Karpas-422 (cell line): ENCODE measurements around the gene RBMS2. TPM values are rescaled to one million over a fixed set of nuclear protein-coding genes. Genes with fewer than 3 reads are reported as not detected.
"Not testable (repeated sequence)": the region's sequence is repeated elsewhere in the genome, so short reads cannot be mapped to it uniquely, and the experiment has no call there.

Experiments
- DNase-seq: peaks from one replicate; pipeline ENCODE4 v3.0.0-alpha.2; 2015
- H2AFZ ChIP-seq: fragments of 200-600 bp; sonication (generic); 2 replicates; pipeline ENCODE4 v1.6.1; 2014; ENCODE audit warnings: antibody characterized with exemption, low read length, mixed read lengths
- H3K27ac ChIP-seq: fragments of 200-600 bp; sonication (generic); 2 replicates; pipeline ENCODE4 v1.5.1; 2014; ENCODE audit warnings: mild to moderate bottlenecking, low read length, moderate library complexity
- H3K27me3 ChIP-seq: fragments of 200-600 bp; sonication (generic); 2 replicates; pipeline ENCODE4 v1.6.1; 2014; ENCODE audit warnings: low read length, mixed read lengths
- H3K36me3 ChIP-seq: fragments of 200-600 bp; sonication (generic); 2 replicates; pipeline ENCODE4 v1.6.1; 2014; ENCODE audit warnings: low read length, mixed read lengths; ENCODE audit not compliant: insufficient read depth
- H3K4me1 ChIP-seq: fragments of 200-600 bp; sonication (generic); 2 replicates; pipeline ENCODE4 v1.6.1; 2014; ENCODE audit warnings: mild to moderate bottlenecking, low read length, mixed read lengths
- H3K4me2 ChIP-seq: fragments of 200-600 bp; sonication (generic); 2 replicates; pipeline ENCODE4 v1.6.1; 2014; ENCODE audit warnings: low read length, low read depth, mild to moderate bottlenecking; ENCODE audit not compliant: poor library complexity, severe bottlenecking
- H3K4me3 ChIP-seq: fragments of 200-600 bp; sonication (generic); 2 replicates; pipeline ENCODE4 v1.5.1; 2014; ENCODE audit warnings: mild to moderate bottlenecking, antibody characterized with exemption, low read length, mixed read lengths
- H3K79me2 ChIP-seq: fragments of 200-600 bp; sonication (generic); 2 replicates; pipeline ENCODE4 v1.6.1; 2014; ENCODE audit warnings: mild to moderate bottlenecking, low read length, mixed read lengths
- H3K9ac ChIP-seq: fragments of 200-600 bp; sonication (generic); 2 replicates; pipeline ENCODE4 v1.6.0; 2014; ENCODE audit warnings: low read length
- H3K9me2 ChIP-seq: fragments of 200-600 bp; sonication (generic), shearing (Covaris generic); replicated peaks from 2 replicates; pipeline ENCODE4 v1.6.0; 2014; ENCODE audit warnings: mild to moderate bottlenecking, low read length, moderate library complexity; ENCODE audit not compliant: insufficient read depth
- H3K9me3 ChIP-seq: fragments of 300-700, 200-600 bp; sonication (generic); 2 replicates; pipeline ENCODE4 v1.6.1; 2014; ENCODE audit warnings: low read length, mixed read lengths
- H4K20me1 ChIP-seq: fragments of 200-600 bp; sonication (generic); 2 replicates; pipeline ENCODE4 v1.6.1; 2014; ENCODE audit warnings: mild to moderate bottlenecking, antibody characterized with exemption, low read length, low read depth; ENCODE audit not compliant: insufficient read depth
- total RNA-seq: library from RNA; depleted of rRNA; stranded (reverse); fragments of >200 nt; shearing (Covaris generic); gene quantifications from 2 replicates; pipeline ENCODE4 v1.2.3, GENCODE V29; 2014; ENCODE audit warnings: low replicate concordance

Gene RBMS2
- total RNA-seq, 1 experiment from 2014 or later = 3.7 TPM

- DNase-seq = no peak
These were observed 34.1 kb upstream of the RBMS2 start for GRCh38 chr12:56487448-56488040.

DNA sequence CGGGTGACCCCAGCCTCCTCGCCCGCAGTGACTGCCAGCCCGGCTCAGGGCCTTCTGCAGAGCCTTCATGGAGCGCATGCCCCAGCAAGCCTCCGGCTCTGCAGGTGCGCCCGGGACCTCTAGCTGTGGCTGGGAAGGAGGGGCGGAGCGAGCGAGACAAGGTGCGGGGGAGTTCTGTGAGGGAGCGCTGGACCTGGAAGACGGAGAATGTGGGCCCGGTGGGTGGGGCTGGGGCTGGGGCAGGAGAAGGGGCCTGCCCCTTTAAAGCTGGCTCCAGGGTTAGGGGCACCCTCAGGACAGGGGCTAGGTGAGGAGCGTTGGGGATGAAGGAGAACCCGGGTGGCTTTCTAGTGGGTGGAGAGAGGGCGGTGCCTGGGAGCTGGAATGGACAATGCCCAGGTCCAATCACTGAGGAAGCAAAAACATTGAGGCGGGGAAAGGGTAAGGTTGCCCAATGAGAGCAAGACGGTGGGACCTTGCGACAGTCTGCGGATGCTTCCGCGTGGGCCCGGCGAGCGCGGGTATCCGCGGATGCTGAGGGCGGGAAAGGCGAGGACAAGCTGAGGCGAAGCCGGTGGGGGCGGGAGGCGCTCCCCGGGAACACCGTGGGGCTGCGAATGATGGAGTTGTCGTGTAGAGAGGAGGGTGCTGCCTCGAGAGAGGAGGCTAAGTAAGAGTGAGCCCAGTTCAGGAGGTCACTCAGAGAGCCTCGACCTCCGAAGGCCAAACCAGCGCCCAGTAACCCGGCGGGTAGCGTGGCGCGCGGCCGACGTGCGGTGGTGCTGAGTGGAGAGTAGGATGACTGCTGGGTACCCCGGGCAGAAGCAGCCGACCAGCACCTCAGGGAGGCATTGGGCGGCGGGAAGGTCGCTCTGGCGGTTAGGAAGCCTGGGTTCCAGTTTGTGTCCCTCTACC, 33.3 kb upstream of the RBMS2 start, which contains the start of gene GLS2:
Gene GLS2 (minus strand): TSS at position 121 of the 915 bp plus-strand sequence. CDS start 43 bp downstream, at position 78.
- Histone ChIP-seq H3K9ac (no peak within 1 kb of the TSS), H3K36me3 (no peaks in the 10 kb centered on the region), H3K4me2 (no peak within 1 kb of the TSS), H3K79me2 (no peaks in the 10 kb centered on the region), H3K9me2 (no peaks in the 10 kb centered on the region), H4K20me1 (0 out of 2 replicates have a peak, but pooled peaks cover 4% of the 10 kb centered on the region), H3K4me3 (no peak within 1 kb of the TSS), H3K27ac (no peak within 1 kb of the TSS), H2AFZ (no peak within 1 kb of the TSS), H3K27me3 (no peaks in the 10 kb centered on the region), H3K9me3 (no peaks in the 10 kb centered on the region), H3K4me1 (peaks cover 8% of the 10 kb centered on the region)
- DNase-seq = peak; percentile 53

More at GRCh38 chr12:56487448-56488040, 34.1 kb upstream of the RBMS2 start:
- no peak overlapping the region for H2AFZ ChIP-seq
- H3K4me2 ChIP-seq = no peak overlapping the region
- 0 out of 2 replicates have a peak, but pooled peaks cover 4% of the 10 kb centered on the region for H4K20me1 ChIP-seq
- no peak overlapping the region for H3K9ac ChIP-seq
- no peaks in the 10 kb centered on the region for H3K36me3 ChIP-seq
- no peaks in the 10 kb centered on the region for H3K9me2 ChIP-seq
- H3K4me1 ChIP-seq = peaks cover 8% of the 10 kb centered on the region
- H3K27ac ChIP-seq = no peak overlapping the region
- no peaks in the 10 kb centered on the region for H3K9me3 ChIP-seq
- no peaks in the 10 kb centered on the region for H3K27me3 ChIP-seq
- no peaks in the 10 kb centered on the region for H3K79me2 ChIP-seq
- no peak overlapping the region for H3K4me3 ChIP-seq

DNA sequence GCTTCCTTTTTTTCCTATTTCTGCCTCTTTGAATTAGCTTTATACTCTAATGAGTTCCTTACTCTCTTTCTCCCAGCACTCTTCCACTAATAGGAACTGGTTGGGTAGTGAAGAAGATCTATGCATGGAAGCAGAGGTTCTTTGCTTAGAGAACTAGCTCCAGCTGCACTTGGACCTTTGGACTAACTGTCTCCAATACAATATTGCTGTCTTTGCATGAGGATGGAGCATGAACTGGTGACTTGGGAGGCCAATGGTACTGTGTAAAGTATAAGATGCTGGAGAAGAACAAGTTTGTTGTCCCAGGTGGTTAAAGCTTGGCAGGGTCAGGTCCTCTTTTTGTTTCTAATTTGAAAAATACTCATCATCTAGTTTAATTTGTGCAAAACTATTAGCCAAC, 31.3 kb upstream of the RBMS2 start:
- Histone ChIP-seq H3K9ac (no peak overlapping the region), H3K27ac (no peak overlapping the region), H4K20me1 (no peaks in the 10 kb centered on the region), H3K79me2 (no peaks in the 10 kb centered on the region), H3K36me3 (no peaks in the 10 kb centered on the region), H2AFZ (no peak overlapping the region), H3K4me2 (no peak overlapping the region), H3K4me1 (peaks cover 8% of the 10 kb centered on the region), H3K9me2 (no peaks in the 10 kb centered on the region), H3K4me3 (no peak overlapping the region), H3K27me3 (no peaks in the 10 kb centered on the region), H3K9me3 (no peaks in the 10 kb centered on the region)
- no peak for DNase-seq

DNA sequence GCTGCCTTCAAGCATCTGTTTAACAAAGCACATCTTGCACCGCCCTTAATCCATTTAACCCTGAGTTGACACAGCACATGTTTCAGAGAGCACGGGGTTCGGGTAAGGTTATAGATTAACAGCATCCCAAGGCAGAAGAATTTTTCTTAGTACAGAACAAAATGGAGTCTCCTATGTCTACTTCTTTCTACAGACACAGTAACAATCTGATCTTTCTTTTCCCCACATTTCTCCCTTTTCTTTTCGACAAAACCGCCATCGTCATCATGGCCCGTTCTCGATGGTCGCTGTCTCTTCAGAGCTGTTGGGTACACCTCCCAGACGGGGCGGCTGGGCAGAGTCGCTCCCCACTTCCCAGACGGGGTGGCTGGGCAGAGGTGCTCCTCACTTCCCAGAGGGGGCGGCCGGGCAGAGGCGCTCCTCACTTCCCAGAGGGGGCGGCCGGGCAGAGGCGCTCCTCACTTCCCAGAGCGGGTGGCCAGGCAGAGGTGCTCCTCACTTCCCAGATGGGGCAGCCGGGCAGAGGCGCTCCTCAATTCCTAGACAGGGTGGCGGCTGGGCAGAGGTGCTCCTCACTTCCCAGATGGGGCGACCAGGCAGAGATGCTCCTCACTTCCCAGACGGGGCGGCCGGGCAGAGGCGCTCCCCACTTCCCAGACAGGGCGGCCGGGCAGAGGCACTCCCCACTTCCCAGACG, 28.1 kb upstream of the RBMS2 start:
- H3K4me1 ChIP-seq, H3K27me3 ChIP-seq, H3K4me3 ChIP-seq, H3K9me3 ChIP-seq, H3K9ac ChIP-seq, H3K4me2 ChIP-seq, H3K27ac ChIP-seq, H3K36me3 ChIP-seq, H2AFZ ChIP-seq, H3K9me2 ChIP-seq, H3K79me2 ChIP-seq, H4K20me1 ChIP-seq, DNase-seq: not testable (repeated sequence)

DNA sequence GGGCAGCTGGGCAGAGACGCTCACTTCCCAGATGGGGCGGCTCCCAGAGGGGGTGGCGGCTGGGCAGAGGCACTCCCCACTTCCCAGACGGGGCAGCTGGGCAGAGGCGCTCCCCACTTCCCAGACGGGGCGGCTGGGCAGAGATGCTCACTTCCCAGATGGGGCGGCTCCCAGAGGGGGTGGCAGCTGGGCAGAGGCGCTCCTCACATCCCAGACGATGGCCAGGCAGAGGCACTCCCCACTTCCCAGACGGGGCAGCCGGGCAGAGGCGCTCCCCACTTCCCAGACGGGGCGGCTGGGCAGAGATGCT, 27.6 kb upstream of the RBMS2 start:
- DNase-seq, H3K9me3 ChIP-seq: not testable (repeated sequence)

DNA sequence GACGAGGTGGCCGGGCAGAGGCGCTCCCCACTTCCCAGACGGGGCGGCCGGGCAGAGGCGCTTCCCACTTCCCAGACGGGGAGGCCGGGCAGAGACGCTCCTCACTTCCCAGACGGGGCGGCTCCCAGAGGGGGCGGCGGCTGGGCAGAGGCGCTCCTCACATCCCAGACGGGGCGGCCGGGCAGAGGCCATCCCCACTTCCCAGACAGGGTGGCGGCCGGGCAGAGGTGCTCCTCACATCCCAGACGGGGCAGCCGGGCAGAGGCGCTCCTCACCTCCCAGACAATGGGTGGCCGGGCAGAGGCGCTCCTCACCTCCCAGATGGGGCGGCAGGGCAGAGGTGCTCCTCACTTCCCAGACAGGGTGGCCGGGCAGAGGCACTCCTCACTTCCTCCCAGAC, 27.1 kb upstream of the RBMS2 start:
- H3K9me2 ChIP-seq, H3K4me2 ChIP-seq, H3K79me2 ChIP-seq, H4K20me1 ChIP-seq, H3K4me3 ChIP-seq, H3K9ac ChIP-seq, H3K4me1 ChIP-seq, H2AFZ ChIP-seq, DNase-seq, H3K27me3 ChIP-seq, H3K9me3 ChIP-seq, H3K36me3 ChIP-seq, H3K27ac ChIP-seq: not testable (repeated sequence)

More for the DNA sequence above, 27.6 kb upstream of the RBMS2 start:
- H3K79me2 ChIP-seq, H3K4me1 ChIP-seq, H3K36me3 ChIP-seq, H3K4me2 ChIP-seq, H3K27ac ChIP-seq, H2AFZ ChIP-seq, H3K4me3 ChIP-seq, H3K9ac ChIP-seq, H3K9me2 ChIP-seq, H3K27me3 ChIP-seq, H4K20me1 ChIP-seq: not testable (repeated sequence)

DNA sequence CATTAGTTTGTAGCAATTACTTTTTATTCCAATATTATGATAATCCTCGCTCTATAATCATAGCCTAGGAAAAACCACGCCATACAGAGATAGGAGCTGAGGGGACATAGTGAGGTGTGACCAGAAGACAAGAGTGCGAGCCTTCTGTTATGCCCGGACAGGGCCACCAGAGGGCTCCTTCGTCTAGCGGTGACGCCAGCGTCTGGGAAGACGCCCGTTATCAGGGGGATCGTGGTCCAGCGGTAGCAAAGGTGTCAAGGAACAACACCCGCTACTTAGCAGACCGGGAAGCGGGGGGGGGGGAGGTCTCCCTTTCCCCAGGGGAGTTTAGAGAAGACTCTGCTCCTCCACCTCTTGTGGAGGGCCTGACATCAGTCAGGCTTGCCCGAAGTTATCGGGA, 24.9 kb upstream of the RBMS2 start:
- H4K20me1 ChIP-seq, H3K4me3 ChIP-seq, H3K9me3 ChIP-seq, H3K4me2 ChIP-seq, H3K9ac ChIP-seq, H3K4me1 ChIP-seq, H3K36me3 ChIP-seq, H3K27me3 ChIP-seq, H3K79me2 ChIP-seq, H2AFZ ChIP-seq, H3K9me2 ChIP-seq, H3K27ac ChIP-seq: not testable (repeated sequence)
- DNase-seq = peak; percentile 59

DNA sequence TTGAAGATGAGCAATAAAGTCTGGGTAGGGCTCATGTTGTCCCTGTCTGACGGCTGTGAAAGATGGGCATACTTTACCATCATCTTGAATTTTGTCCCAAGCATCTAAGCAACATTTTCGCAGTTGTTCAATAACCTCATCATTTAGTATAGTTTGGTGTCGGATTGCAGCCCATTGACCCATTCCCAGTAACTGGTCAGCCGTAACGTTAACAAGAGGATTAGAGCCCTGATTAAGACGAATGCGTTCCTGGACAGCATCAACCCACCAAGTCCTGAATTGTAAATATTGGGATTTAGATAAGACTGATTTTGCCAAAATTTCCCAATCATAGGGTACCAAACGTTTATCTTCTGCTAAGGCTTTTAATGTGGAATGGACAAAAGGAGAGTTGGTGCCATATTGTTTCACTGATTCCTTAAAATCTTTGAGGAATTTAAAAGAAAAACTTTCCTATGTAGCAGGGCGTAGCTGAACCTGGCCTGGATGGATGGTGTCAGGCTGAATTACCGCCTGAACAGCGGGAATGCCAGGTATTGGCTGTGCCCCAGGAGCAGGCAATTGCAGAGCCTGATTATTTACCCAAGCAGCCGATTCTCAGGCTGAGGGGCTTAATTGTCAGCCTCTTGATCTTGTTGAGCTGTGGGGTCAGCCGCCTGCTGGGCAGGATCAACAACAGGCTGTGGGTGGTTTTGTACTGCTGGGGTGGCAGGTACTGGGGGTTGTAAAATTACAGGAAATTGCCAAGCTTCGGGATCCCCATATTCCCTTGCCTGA, 23.3 kb upstream of the RBMS2 start:
- H3K27ac ChIP-seq, H3K4me1 ChIP-seq, H3K27me3 ChIP-seq, H3K79me2 ChIP-seq, H3K36me3 ChIP-seq, H3K4me3 ChIP-seq, H3K9ac ChIP-seq, H4K20me1 ChIP-seq, H3K9me3 ChIP-seq, H2AFZ ChIP-seq, DNase-seq, H3K9me2 ChIP-seq, H3K4me2 ChIP-seq: not testable (repeated sequence)
